GM23338 (cell line): ENCODE results near the gene SEPTIN11. TPM values are rescaled to one million over a fixed set of nuclear protein-coding genes. Genes with fewer than 3 reads are reported as not detected.
A peak's percentile ranks its signal among the peaks of the same experiment; 100 is the strongest.

Source experiments
- ATAC-seq: fragments of 200-7000 bp; cut with Tn5 transposase; 3 replicates; pipeline ENCODE4 v1.9.1; 2020
- DNase-seq: peaks from one replicate; pipeline ENCODE4 v3.0.0-alpha.2; 2015; ENCODE audit warnings: low spot score
- H2AFZ ChIP-seq: fragments of 200-600 bp; sonication (generic); 2 replicates; pipeline ENCODE4 v1.8.0; 2016; ENCODE audit warnings: antibody characterized with exemption, mild to moderate bottlenecking, moderate library complexity
- H3F3A ChIP-seq: fragments of 200-600 bp; sonication (generic); replicated peaks from 2 replicates; pipeline ENCODE4 v1.8.0; 2017; ENCODE audit warnings: antibody characterized with exemption, mixed run types, low read depth
- H3K27ac ChIP-seq: fragments of 200-600 bp; sonication (generic); 2 replicates; pipeline ENCODE4 v1.6.1; 2016; ENCODE audit warnings: low read depth
- H3K27me3 ChIP-seq: fragments of 200-600 bp; sonication (generic); 2 replicates; pipeline ENCODE4 v1.8.0; 2016; ENCODE audit warnings: mild to moderate bottlenecking, mixed run types, moderate library complexity; ENCODE audit not compliant: insufficient read depth
- H3K36me3 ChIP-seq: fragments of 200-600 bp; sonication (generic); 2 replicates; pipeline ENCODE4 v1.8.0; 2016; ENCODE audit warnings: mild to moderate bottlenecking; ENCODE audit not compliant: insufficient read depth
- H3K4me1 ChIP-seq: fragments of 200-600 bp; sonication (generic); 2 replicates; pipeline ENCODE4 v1.8.0; 2016; ENCODE audit warnings: mild to moderate bottlenecking, moderate library complexity; ENCODE audit not compliant: insufficient read depth
- H3K4me2 ChIP-seq: fragments of 200-600 bp; sonication (generic); 2 replicates; pipeline ENCODE4 v1.7.1; 2017; ENCODE audit warnings: mixed run types
- H3K4me3 ChIP-seq: fragments of 200-600 bp; sonication (generic); 2 replicates; pipeline ENCODE4 v1.6.1; 2016; ENCODE audit warnings: mixed run types
- H3K79me2 ChIP-seq: fragments of 200-600 bp; sonication (generic); replicated peaks from 2 replicates; pipeline ENCODE4 v1.8.0; 2017; ENCODE audit warnings: mild to moderate bottlenecking; ENCODE audit not compliant: insufficient read depth
- H3K9me2 ChIP-seq: fragments of 200-600 bp; sonication (generic); 2 replicates; pipeline ENCODE4 v1.8.0; 2017; ENCODE audit not compliant: insufficient read depth
- H4K20me1 ChIP-seq: fragments of 200-600 bp; sonication (generic); replicated peaks from 2 replicates; pipeline ENCODE4 v1.8.0; 2017; ENCODE audit warnings: mild to moderate bottlenecking; ENCODE audit not compliant: insufficient read depth
- H3K27ac Mint-ChIP-seq: 2 replicates; pipeline ENCODE4 v1.8.0; 2020; ENCODE audit warnings: inconsistent platforms, mild to moderate bottlenecking, moderate library complexity, mixed read lengths
- H3K27me3 Mint-ChIP-seq: 3 replicates; pipeline ENCODE4 v1.8.0; 2022; ENCODE audit warnings: low read depth, mild to moderate bottlenecking, moderate library complexity, mixed read lengths, inconsistent platforms; ENCODE audit not compliant: insufficient read depth, poor library complexity
- H3K36me3 Mint-ChIP-seq: 3 replicates; pipeline ENCODE4 v1.8.0; 2021; ENCODE audit warnings: low read depth, mild to moderate bottlenecking, inconsistent platforms, moderate library complexity, mixed read lengths
- H3K4me1 Mint-ChIP-seq: 3 replicates; pipeline ENCODE4 v1.8.0; 2020; ENCODE audit warnings: mild to moderate bottlenecking, inconsistent platforms, mixed read lengths
- H3K4me3 Mint-ChIP-seq: 3 replicates; pipeline ENCODE4 v1.8.0; 2021; ENCODE audit warnings: moderate library complexity, mild to moderate bottlenecking, inconsistent platforms, mixed read lengths
- H3K9me3 Mint-ChIP-seq: 3 replicates; pipeline ENCODE4 v1.8.0; 2020; ENCODE audit warnings: moderate library complexity, mild to moderate bottlenecking, inconsistent platforms, mixed read lengths
- CREB1 ChIP-seq: fragments of 250-450 bp; sonication (Bioruptor Pico); IDR thresholded peaks from 2 replicates; pipeline ENCODE4 v1.5.0; 2020; ENCODE audit warnings: low read depth, mild to moderate bottlenecking, moderate library complexity
- CTCF ChIP-seq, 2 experiments: fragments of 200-600 bp in 1 of 2; sonication (generic) in 1 of 2; conservative IDR thresholded peaks; 2 replicates each; pipeline versions ENCODE4 v1.5.1 to v1.6.1; 2016 to 2017; ENCODE audit warnings: antibody characterized with exemption in 2 of 2, low read depth in 2 of 2, mild to moderate bottlenecking in 2 of 2, moderate library complexity in 1 of 2
- ETS1 ChIP-seq: IDR thresholded peaks from 2 replicates; pipeline ENCODE4 v1.6.1; 2016; ENCODE audit warnings: antibody characterized with exemption
- EZH2phosphoT487 ChIP-seq: fragments of 200-600 bp; sonication (generic); IDR thresholded peaks from one replicate; pipeline ENCODE4 v1.8.1; 2018; ENCODE audit warnings: antibody characterized with exemption; ENCODE audit not compliant: unreplicated experiment
- JUNB ChIP-seq: IDR thresholded peaks from one replicate; pipeline ENCODE4 v1.6.1; 2016; ENCODE audit warnings: antibody characterized with exemption; ENCODE audit not compliant: unreplicated experiment
- REST ChIP-seq: IDR thresholded peaks from one replicate; pipeline ENCODE4 v1.6.1; 2018; ENCODE audit warnings: antibody characterized with exemption; ENCODE audit not compliant: unreplicated experiment
- STAT1 ChIP-seq: IDR thresholded peaks from one replicate; pipeline ENCODE4 v1.6.1; 2016; ENCODE audit warnings: antibody characterized with exemption; ENCODE audit not compliant: unreplicated experiment
- ZNF114 ChIP-seq: fragments of 250-450 bp; sonication (Bioruptor Pico); IDR thresholded peaks from 2 replicates; pipeline ENCODE4 v1.5.0; 2020; ENCODE audit warnings: mild to moderate bottlenecking, moderate library complexity
- ZNF331 ChIP-seq: fragments of 250-450 bp; sonication (Bioruptor Pico); IDR thresholded peaks from 2 replicates; pipeline ENCODE4 v1.5.0; 2020; ENCODE audit warnings: low read depth, mild to moderate bottlenecking, moderate library complexity
- polyA plus RNA-seq: library from polyadenylated mRNA; unstranded; fragments of >200 nt; fragmentation: Nextera tagmentation; extraction: Ambion mirVana; gene quantifications from 2 replicates; pipeline ENCODE4 v1.2.1, GENCODE V29; 2016
- total RNA-seq: library from RNA; depleted of rRNA; stranded (reverse); fragments of >200 nt; shearing (Covaris generic); gene quantifications from 2 replicates; pipeline ENCODE4 v1.2.3, GENCODE V29; 2014

SEPTIN11 gene
- total and polyA plus RNA-seq, 2 experiments from 2014 or later, result 80.0 to 81.6 TPM

- no peak for TF ChIP-seq ETS1
- TF ChIP-seq ZNF331 (CRISPR knock-in tag), result no peak
- TF ChIP-seq EZH2phosphoT487, result no peak
- no peak for TF ChIP-seq STAT1
- TF ChIP-seq CREB1 (CRISPR knock-in tag), result no peak
- peak in 1 of 2 experiments; percentile 24; a peak in 1 of 4 replicates for TF ChIP-seq CTCF (conservative IDR thresholded peaks at IDR 0.05; ENCODE audit: low read depth in 2 of 2)
- no peak for TF ChIP-seq REST
- TF ChIP-seq ZNF114 (CRISPR knock-in tag), result no peak
Observed at GRCh38 chr4:76948443-76949275, 893 bp upstream of the SEPTIN11 start (continued).

GRCh38 chr4:76950052-76950955, 752 bp downstream of the SEPTIN11 start:
- Mint-ChIP-seq H3K36me3 (peaks cover 4% of the 10 kb centered on the region; the same call in 1 of the 3 replicates), H3K9me3 (no peaks in the 10 kb centered on the region), H3K4me3 (peak overlapping the region; percentile 81), H3K4me1 (peaks cover 44% of the 10 kb centered on the region), H3K27ac (no peak overlapping the region), H3K27me3 (peaks cover 28% of the 10 kb centered on the region)
- no peak overlapping the region for H3K27ac ChIP-seq
- H3K4me3 ChIP-seq, result peak overlapping the region; percentile 96
- peak overlapping the region; percentile 92 for H2AFZ ChIP-seq
- H3K4me2 ChIP-seq, result peak overlapping the region; percentile 88
- ATAC-seq, result peak; percentile 14
- H3K79me2 ChIP-seq, result peaks cover 59% of the 10 kb centered on the region
- no peaks in the 10 kb centered on the region for H3F3A ChIP-seq
- H3K4me1 ChIP-seq, result peaks cover 36% of the 10 kb centered on the region
- H4K20me1 ChIP-seq, result peaks cover 25% of the 10 kb centered on the region
- DNase-seq, result peak; percentile 35
- H3K9me2 ChIP-seq, result no peaks in the 10 kb centered on the region
- H3K27me3 ChIP-seq, result peaks cover 32% of the 10 kb centered on the region
- no peaks in the 10 kb centered on the region for H3K36me3 ChIP-seq
- TF ChIP-seq ZNF114 (CRISPR knock-in tag) (no peak), STAT1 (no peak), ETS1 (no peak), REST (no peak), CTCF (conservative IDR thresholded peaks at IDR 0.05; ENCODE audit: low read depth in 2 of 2) (peak; percentile 17 to 44; a peak in 2 of 4 replicates), JUNB (no peak)
